Neural progenitor cell (in vitro differentiated cells): ENCODE results near the gene ATG10.

Experiments
- CTCF ChIP-seq: fragments of 200-600 bp; sonication (generic); IDR thresholded peaks from 2 replicates; pipeline ENCODE4 v1.5.1; 2017; ENCODE audit warnings: antibody characterized with exemption, mild to moderate bottlenecking
- EZH2phosphoT487 ChIP-seq: fragments of 200-600 bp; sonication (generic); IDR thresholded peaks from 2 replicates; pipeline ENCODE4 v1.6.1; 2017; ENCODE audit warnings: antibody characterized with exemption

DNA sequence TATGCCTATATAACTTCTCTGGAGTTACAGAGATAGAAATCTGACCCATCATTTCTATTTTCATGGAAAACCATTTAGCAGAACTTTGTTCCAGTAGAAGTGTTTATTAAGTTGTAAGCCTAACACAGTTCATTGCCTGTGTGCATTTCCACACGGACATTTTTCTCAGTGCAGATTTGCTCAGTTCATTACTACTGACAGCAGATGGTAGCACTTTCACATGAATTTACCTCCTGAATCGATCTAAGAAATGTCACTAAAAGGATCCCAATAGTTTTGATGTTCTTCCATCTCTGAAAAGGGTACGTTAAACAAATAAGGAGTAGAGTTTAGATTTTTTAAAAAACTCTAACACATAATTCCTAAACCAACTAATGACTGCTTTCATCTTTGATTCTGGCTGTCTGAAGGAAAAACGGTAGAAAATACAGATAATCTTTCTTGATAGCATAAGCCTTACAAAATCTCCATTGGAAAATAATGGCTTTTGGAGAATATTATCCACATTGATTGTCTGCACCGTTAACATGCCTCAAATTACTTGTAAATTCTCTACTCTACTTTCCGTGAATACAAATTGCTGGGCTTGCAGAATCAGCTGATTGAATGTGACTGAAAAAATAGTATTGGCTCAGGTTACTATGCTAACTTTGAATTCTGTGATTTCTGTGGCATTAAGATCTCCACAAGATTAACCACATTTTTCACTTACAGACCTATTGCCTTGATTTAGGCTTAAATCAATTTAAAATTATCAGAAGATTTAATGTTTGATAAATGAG, 273.2 kb downstream of the ATG10 start:
- TF ChIP-seq CTCF = peak; percentile 24
- no peak for TF ChIP-seq EZH2phosphoT487
